NCI-H2081 treated with DMSO at 0.1 percent for 48 hours (cell line): Measurements from ENCODE around the gene COX15.
"Not testable (repeated sequence)": the region's sequence is repeated elsewhere in the genome, so short reads cannot be mapped to it uniquely, and the experiment has no call there.

Source experiments
- DNase-seq: peaks from one replicate; lab custom pipeline; 2025; lab: John Stamatoyannopoulos, UW

COX15 gene

DNA sequence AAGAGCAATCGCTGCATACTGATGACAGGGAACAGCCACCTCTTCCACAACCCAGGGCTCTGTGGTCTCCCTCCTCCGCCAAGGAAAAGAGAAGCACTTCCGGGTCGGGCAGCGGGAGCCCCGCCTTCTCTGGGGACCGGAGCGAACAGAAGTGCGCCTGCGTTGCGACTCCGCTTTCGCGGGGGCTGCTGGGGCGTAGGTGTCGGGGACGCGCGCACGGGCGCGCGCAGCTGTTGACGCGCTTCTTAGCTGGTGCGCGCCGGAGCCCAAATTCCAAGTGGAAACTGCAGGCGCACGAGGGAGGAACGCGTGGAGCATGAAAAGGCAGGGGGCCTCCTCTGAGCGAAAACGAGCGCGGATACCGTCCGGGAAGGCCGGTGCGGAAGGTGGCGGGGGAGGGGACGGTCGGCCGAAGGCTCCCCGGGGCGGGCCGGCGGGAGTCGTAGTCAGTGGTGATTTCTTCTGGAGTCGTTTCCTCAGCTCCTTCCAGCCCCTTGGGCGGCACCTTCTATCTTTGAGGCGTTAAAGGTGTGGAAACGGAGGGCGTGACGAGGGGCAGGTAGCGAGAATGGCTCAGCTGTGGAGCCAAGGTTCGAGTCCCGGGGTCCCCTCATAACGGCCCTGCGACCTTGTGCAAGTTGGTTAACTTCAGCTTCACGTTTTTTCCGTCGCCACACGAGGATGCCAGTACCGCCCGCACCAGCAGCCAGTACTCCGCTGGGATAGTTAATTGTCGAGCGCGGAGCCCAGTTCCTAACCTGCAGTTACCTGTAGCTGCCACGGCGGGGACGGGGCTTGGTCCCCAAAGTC, at the start of gene COX15, which contains the start of gene CUTC:
Gene COX15, minus strand, starts transcription at position 95 of the 810 bp plus-strand sequence. Its CDS starts 78 bp downstream, at position 17.
Gene CUTC, plus strand, starts transcription at position 202 of the 810 bp plus-strand sequence. Its CDS starts 115 bp downstream, at position 317.
- DNase-seq, result peak; percentile 54

GRCh38 chr10:99779335-99779734, 47.4 kb upstream of the COX15 start:
- DNase-seq, result no peak

DNA sequence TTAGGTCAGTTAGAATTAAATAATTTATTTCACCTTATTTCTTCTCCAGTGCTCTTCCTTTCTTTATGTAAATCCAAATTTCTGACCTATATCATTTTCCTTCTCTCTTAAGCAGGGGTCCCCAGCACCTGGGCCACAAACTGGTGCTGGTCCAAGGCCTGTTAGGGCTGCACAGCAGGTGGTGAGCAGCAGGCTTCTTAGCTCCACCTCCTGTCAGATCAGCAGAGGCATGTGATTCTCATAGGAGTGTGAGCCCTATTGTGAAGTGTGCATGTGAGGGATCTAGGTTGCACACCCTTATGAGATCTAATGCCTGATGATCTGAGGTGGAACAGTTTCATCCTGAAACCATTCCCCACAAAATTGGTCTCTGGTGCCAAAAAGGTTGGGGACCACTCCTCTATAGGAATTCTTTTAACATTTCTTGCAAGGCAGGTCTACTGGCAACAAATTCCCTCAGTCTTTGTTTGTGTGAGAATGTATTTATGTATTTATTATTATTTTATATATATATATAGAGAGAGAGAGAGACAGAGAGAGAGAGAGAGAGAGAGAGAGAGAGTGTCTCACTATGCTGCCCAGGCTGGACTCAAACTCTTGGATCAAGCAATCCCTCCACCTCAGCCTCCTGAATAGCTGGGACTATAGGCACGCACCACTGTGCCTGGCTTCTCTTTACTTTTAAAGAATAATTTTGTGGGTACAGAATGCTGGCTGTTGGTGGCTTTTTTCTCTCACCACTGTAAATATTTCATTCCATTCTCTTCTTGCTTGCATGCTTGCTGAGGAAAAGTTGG, 46.2 kb upstream of the COX15 start:
- DNase-seq, result no peak

- DNase-seq, result no peak
These were observed 43.9 kb upstream of the COX15 start for GRCh38 chr10:99775850-99776249.

DNA sequence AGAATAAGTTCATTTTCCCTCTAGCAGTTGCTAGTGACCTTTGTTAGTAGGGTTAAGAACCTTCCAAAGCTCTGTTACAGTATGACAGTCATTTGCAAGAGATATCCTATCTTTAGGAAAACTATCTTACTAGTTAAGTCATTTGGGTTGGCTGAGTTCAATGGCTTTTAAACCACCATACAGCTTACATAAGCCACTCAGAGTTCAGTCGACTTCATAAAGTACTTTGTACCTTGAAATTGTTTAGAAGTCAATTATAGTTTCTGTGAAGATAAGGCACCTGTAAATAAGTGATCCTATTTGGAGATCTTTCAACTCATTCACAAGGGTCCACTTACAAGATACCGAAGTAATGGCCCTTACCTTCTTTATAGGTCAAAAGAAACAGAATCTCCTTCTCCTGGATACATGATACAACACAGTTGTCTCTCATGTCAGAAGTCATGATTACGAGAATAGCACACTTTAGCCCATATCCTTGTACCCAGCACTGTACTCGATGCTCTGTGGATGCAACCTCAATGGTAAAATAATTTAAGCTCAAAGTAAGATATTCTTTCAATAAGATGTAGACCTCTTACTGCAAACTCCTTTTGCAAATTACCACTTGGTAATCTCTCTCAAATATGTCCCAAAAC, 38.6 kb upstream of the COX15 start:
- DNase-seq, result no peak

GRCh38 chr10:99769706-99770105, 37.8 kb upstream of the COX15 start:
- no peak for DNase-seq

DNA sequence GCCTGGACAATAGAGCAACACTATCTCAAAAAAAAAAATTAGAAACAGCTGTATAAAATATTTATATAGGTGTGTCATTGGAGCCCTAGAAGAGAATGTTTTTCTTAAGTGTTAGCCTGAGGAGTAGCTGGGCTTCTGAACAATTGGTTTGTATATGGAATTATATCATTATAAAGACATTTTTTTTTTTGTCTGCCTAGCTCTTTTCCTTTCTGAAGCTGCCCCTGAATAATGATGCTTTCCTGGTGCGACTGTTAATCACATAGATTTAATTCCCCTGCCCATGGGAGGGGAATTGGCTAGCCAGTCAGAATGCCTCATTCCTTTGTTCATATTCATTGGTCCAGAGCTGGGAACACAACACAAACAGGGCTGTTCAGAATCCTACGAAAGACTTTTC, 36.6 kb upstream of the COX15 start:
- no peak for DNase-seq

GRCh38 chr10:99767901-99768300, 36.0 kb upstream of the COX15 start:
- DNase-seq, result no peak

GRCh38 chr10:99766302-99766681, 34.4 kb upstream of the COX15 start:
- DNase-seq, result no peak

DNA sequence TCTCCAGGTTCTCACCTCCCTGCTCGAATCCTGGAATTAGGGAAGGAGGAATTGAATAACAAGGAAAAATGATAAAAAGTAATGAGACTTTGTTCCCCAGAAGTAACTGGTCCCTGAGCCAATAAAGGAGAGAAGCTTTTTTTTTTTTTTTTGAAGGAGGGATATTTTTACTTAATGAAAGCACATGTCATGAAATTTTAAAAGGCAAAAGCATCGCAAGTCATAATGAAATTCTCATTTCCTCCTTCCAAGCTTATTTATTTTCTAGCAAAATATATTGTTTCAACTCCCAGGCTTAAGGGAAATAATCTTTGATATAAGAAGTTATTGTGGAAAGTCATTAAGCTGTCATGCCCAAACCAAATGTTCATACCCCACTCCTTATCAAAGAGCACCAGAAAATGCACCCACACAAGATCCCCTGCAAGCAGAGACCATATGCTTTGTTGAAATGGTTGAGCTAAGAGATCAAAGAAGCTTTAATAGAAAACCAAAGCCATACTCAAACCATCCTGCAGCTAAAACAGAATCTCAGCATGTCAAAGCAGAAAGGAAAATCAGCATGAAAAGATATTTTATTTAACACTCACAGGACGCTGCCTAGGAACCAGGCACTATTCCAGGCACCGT, 33.9 kb upstream of the COX15 start:
- no peak for DNase-seq

GRCh38 chr10:99761365-99761764, 29.4 kb upstream of the COX15 start:
- DNase-seq, result no peak

- no peak for DNase-seq
These were observed 28.4 kb upstream of the COX15 start for GRCh38 chr10:99760321-99760720.

- no peak for DNase-seq
These were observed 26.4 kb upstream of the COX15 start for GRCh38 chr10:99758211-99758891.

DNA sequence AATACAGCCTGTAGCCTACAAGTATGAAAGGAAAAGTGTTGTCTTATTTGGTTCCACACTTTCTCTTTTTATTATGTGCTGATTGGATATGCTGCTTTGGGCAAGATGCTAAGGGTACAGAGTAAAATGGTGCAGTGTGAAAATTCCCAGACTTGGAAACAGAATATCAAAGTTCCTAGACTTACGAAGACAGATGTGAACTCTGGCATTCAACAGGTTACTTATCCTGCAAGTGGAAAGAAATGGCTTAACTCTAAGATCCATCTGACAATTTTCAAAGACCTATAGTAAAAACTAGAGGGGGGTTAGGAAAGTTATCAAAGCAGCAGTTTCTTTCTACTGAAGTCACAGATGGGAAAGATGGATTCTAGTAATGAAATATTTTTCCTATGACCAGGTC, 24.2 kb upstream of the COX15 start:
- DNase-seq, result no peak

DNA sequence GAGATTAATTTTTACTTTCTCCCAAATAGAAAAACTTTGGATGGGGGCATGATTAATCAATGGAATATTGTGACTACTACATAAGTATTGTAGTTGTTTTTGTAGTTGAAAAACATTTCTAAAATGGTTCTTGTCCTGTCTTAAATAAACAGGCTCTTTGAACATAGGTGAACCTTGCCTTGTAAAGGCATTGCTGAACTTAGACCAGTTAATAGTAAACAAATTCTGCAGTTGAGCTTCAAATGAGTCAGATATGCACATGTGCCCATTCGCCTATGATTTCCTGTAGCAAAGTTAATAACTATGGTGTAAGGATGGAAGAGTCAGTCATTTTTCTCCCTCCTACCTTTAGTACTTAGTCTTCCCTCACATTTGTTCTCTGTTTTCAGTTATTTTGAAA, 22.7 kb upstream of the COX15 start:
- no peak for DNase-seq

GRCh38 chr10:99750641-99751040, 18.7 kb upstream of the COX15 start:
- no peak for DNase-seq

DNA sequence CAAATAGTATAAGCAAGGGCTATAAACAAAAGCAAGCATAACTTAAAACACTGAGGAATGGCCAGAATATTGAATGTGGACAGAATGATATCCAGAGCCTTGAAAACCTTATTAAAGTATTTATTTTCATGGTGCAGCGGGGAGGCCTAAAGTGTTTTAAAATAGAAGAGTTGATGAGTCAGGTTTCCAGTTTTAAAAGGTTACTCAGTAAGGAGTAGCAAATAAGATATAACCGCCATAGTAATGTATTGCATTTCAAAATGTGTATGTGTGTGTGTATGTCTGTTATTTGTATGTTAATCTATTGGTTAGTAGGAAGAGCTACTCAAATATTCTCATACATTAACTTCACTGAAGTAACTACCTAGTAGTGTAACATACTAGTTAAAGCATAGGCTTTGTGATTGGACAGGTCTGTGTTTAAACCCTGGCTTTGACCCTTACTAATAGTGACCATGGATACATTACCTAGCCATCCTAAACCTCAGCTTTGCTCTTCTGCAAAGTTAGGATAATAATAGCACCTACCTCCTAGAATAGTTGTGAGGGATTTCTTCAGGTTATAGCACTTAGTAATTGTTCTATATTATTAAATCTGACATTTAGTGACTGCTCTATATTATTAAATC, 17.0 kb upstream of the COX15 start:
- no peak for DNase-seq

DNA sequence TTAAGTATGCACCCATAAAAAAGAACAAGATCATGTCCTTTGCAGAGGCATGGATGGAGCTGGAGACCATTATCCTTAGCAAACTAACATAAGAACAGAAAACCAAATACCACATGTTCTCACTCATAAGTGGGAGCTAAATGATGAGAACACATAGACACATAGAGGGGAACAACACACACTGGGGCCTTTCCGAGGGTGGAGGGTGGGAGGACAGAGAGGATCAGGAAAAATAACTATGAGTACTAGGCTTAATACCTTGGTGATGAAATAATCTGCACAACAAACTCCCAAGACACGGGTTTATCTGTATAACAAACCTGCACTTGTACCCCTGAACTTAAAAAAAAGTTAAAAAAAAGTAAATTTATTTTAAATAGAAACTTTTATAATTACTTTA, 14.2 kb upstream of the COX15 start:
- not testable (repeated sequence) for DNase-seq

GRCh38 chr10:99743841-99744240, 11.9 kb upstream of the COX15 start:
- DNase-seq, result no peak

DNA sequence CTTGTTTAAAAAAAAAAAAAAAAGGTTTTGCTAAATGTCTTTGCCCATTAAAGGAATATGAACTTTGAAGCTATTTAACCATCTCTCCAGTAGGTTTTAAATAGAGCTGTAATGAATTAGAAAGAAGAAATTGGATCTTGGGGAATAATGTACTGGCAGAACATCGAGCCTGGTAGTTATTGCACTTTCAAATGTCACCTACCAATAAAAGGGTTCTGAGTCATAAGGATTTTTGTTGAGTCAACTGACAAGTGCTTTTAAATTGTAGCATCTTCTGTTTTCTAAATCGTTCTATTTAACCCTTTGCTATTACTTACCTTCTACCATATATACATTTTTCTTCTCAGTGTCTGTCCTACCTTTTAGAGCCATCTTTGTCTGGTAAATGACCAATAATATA, 10.8 kb upstream of the COX15 start:
- no peak for DNase-seq

DNA sequence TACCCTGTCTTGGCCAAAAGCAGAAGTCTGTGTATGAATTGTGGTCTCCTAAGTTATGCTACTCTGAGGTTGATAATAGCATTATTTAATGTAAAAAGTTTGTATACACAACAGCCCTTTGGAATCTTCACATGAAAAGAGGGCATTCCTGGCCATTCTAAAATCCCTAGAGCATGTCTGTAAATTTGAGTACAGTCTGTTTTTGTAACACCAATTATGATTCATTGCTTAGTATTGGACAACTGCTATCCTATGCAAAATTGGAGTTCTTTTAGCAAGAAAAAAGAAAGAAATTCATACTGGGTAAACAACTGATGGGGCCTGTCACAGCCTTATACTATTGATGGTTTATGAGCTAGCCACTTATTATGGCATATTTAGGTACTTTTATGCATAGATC, 10.3 kb upstream of the COX15 start:
- no peak for DNase-seq
